HepG2 (cell line): ENCODE data around the gene HDHD3. TPM values are rescaled to one million over a fixed set of nuclear protein-coding genes. Genes with fewer than 3 reads are reported as not detected.

Source experiments
- CEBPG ChIP-seq: IDR thresholded peaks from 2 replicates; pipeline ENCODE4 v1.6.1; 2016
- GFI1 ChIP-seq: sonication (generic); formaldehyde crosslinking; IDR thresholded peaks from 2 replicates; pipeline ENCODE4 v1.5.0; 2020; ENCODE audit warnings: missing genetic modification reagents, mild to moderate bottlenecking, borderline replicate concordance
- HNRNPH1 ChIP-seq: fragments of 200-400 bp; formaldehyde crosslinking; optimal IDR thresholded peaks from 2 replicates; pipeline ENCODE3; 2017; ENCODE audit warnings: mild to moderate bottlenecking, low read depth, low read length
- IKZF4 ChIP-seq: sonication (generic); formaldehyde crosslinking; IDR thresholded peaks from 2 replicates; pipeline ENCODE4 v1.5.1; 2020; ENCODE audit warnings: borderline replicate concordance, mild to moderate bottlenecking, low read depth, missing genetic modification reagents; ENCODE audit errors: not compliant biosample characterization
- MZF1 ChIP-seq: sonication (generic); formaldehyde crosslinking; IDR thresholded peaks from 2 replicates; pipeline ENCODE4 v1.8.1; 2023; ENCODE audit warnings: mild to moderate bottlenecking, missing genetic modification reagents, borderline replicate concordance
- NFIC ChIP-seq: IDR thresholded peaks from 2 replicates; pipeline ENCODE4 v1.6.1; 2012; ENCODE audit warnings: mild to moderate bottlenecking, low read length, inconsistent platforms
- NONO ChIP-seq, 2 experiments: fragments of 450-650 bp in 1 of 2; sonication (generic) in 1 of 2; formaldehyde crosslinking in 1 of 2; IDR thresholded peaks in 1 of 2; conservative IDR thresholded peaks in 1 of 2; 2 replicates each; pipeline versions ENCODE4 v1.6.1 to v1.8.0; 2017 to 2022; ENCODE audit warnings: mild to moderate bottlenecking in 1 of 2, missing genetic modification reagents in 1 of 2, moderate library complexity in 1 of 2
- POGK ChIP-seq: sonication (generic); formaldehyde crosslinking; conservative IDR thresholded peaks from 2 replicates; pipeline ENCODE4 v1.8.0; 2022; ENCODE audit warnings: mild to moderate bottlenecking, moderate library complexity, missing genetic modification reagents
- PPARG ChIP-seq: conservative IDR thresholded peaks from 2 replicates; pipeline ENCODE4 v1.6.1; 2016; ENCODE audit warnings: missing biosample characterization, missing genetic modification reagents
- TCF12 ChIP-seq, 2 experiments: fragments of 450-650 bp in 1 of 2; sonication (generic) in 1 of 2; formaldehyde crosslinking in 1 of 2; IDR thresholded peaks; 2 replicates each; pipeline versions ENCODE4 v1.6.1 to v1.8.0; 2017 to 2022; ENCODE audit warnings: antibody characterized with exemption in 1 of 2, mild to moderate bottlenecking in 1 of 2, missing genetic modification reagents in 1 of 2, moderate library complexity in 1 of 2
- TOE1 ChIP-seq: sonication (generic); formaldehyde crosslinking; IDR thresholded peaks from 2 replicates; pipeline ENCODE4 v1.4.0; 2020; ENCODE audit warnings: mild to moderate bottlenecking, missing genetic modification reagents
- ZNF225 ChIP-seq: sonication (generic); formaldehyde crosslinking; IDR thresholded peaks from 2 replicates; pipeline ENCODE4 v1.4.0; 2020; ENCODE audit warnings: mild to moderate bottlenecking, missing genetic modification reagents
- ZNF407 ChIP-seq: sonication (generic); formaldehyde crosslinking; IDR thresholded peaks from one replicate; pipeline ENCODE4 v1.5.1; 2020; ENCODE audit warnings: mild to moderate bottlenecking, missing genetic modification reagents; ENCODE audit errors: not compliant biosample characterization
- ZNF614 ChIP-seq: IDR thresholded peaks from 2 replicates; pipeline ENCODE4 v1.6.1; 2018; ENCODE audit warnings: missing biosample characterization, missing genetic modification reagents, inconsistent platforms, borderline replicate concordance
- ZNF652 ChIP-seq: IDR thresholded peaks from 2 replicates; pipeline ENCODE4 v1.6.1; 2016; ENCODE audit warnings: low read depth, borderline replicate concordance
- ZNF674 ChIP-seq: sonication (generic); formaldehyde crosslinking; IDR thresholded peaks from 2 replicates; pipeline ENCODE4 v1.5.0; 2020; ENCODE audit warnings: low read depth, mild to moderate bottlenecking, missing genetic modification reagents
- ZNF75D ChIP-seq: sonication (generic); formaldehyde crosslinking; IDR thresholded peaks from 2 replicates; pipeline ENCODE4 v1.8.1; 2023; ENCODE audit warnings: missing genetic modification reagents, mild to moderate bottlenecking, borderline replicate concordance
- ZSCAN20 ChIP-seq: sonication (generic); formaldehyde crosslinking; IDR thresholded peaks from 2 replicates; pipeline ENCODE4 v1.4.0; 2020; ENCODE audit warnings: missing genetic modification reagents, mild to moderate bottlenecking, borderline replicate concordance
- polyA plus RNA-seq, 8 experiments: library from polyadenylated mRNA; depleted of rRNA in 3 of 8; stranded (reverse) in 7 of 8; unstranded in 1 of 8; fragments of >200 nt; fragmentation: Illumina TruSeq in 4 of 8; extraction: Trizol in 4 of 8; gene quantifications; 2 replicates each; pipeline versions ENCODE4 v1.2.1 to v1.2.3, GENCODE V29; 2011 to 2016; ENCODE audit warnings: low read depth in 4 of 8, missing spikeins in 1 of 8, mixed read lengths in 1 of 8; ENCODE audit not compliant: insufficient read depth in 1 of 8
- total RNA-seq, 5 experiments: library from RNA; depleted of rRNA; stranded (reverse); fragments of >200 nt; fragmentation: Illumina TruSeq; extraction: Trizol; gene quantifications; 2 replicates each; pipeline ENCODE4 v1.2.3, GENCODE V29; 2016; ENCODE audit warnings: low read depth in 1 of 5

The HDHD3 gene
- total and polyA plus RNA-seq, 2 of the 13 experiments (the other 11 are each of a cell fraction or from before 2014, with no cell fraction given), result 23.1 to 38.5 TPM

GRCh38 chr9:113410207-113410864 is 33.5 kb upstream of the HDHD3 start, which contains the start of the genes C9orf43 and POLE3 (continued):
- TF ChIP-seq ZNF407 (CRISPR knock-in tag) (peak; percentile 48), ZNF652 (no peak), ZSCAN20 (CRISPR knock-in tag) (no peak), NFIC (no peak), ZNF75D (CRISPR knock-in tag) (no peak), ZNF614 (no peak; the same call in 1 of the 2 replicates), IKZF4 (CRISPR knock-in tag) (no peak), CEBPG (peak; percentile 73), POGK (CRISPR knock-in tag) (0 out of 2 replicates have a peak, but pooled peaks have one; percentile 69), MZF1 (no peak), ZNF674 (CRISPR knock-in tag) (no peak), GFI1 (CRISPR knock-in tag) (peak; percentile 84; the same call in 1 of the 2 replicates), HNRNPH1 (no peak), PPARG (no peak), ZNF225 (CRISPR knock-in tag) (no peak; the same call in 1 of the 2 replicates), TCF12 (IDR thresholded peaks at IDR 0.05) (no peak), TCF12 (CRISPR knock-in tag; IDR thresholded peaks at IDR 0.05) (peak; percentile 37; the same call in 1 of the 2 replicates), TOE1 (no peak), NONO (IDR thresholded peaks at IDR 0.05) (no peak), NONO (CRISPR knock-in tag; conservative IDR thresholded peaks at IDR 0.05) (peak; percentile 98)
